Measurements from ENCODE around the gene IER5. TPM values are rescaled to one million over a fixed set of nuclear protein-coding genes. Genes with fewer than 3 reads are reported as not detected.

IER5 gene
- total and polyA plus RNA-seq, 2 of the 13 experiments (the other 11 are each of a cell fraction or from before 2014, with no cell fraction given) = 2.5 to 3.5 TPM

DNA sequence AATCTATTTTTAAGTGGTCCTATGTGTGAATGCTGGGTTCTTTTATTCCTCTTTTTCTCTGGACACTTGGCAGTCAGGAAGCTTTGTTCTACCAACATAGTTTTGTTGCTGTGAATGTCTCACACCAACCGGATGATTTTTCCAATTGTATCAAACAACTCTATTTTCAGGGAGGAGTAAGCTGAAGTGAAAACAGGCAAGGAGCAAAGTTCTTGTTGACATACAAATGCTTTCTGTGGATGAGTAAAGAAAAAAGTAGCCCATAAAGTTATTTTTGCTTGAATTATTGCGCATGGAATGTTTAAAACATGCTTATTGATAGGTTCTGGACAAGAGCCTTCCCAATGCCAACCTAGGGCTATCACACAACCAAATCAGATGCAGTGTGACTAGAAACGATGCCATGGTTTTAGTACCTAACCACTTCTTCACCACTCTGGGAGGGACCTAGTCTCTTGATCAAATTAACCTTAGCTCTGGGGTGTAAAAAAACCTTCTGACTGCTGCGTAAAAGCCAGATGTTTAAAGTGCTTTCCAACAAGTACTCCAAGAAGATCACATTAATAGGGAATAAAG lies 4.5 kb downstream of the IER5 start (continued):
- TF ChIP-seq ETV6 (CRISPR knock-in tag; conservative IDR thresholded peaks at IDR 0.05) = no peak
- no peak for TF ChIP-seq ZNF160 (CRISPR knock-in tag; IDR thresholded peaks at IDR 0.05)

DNA sequence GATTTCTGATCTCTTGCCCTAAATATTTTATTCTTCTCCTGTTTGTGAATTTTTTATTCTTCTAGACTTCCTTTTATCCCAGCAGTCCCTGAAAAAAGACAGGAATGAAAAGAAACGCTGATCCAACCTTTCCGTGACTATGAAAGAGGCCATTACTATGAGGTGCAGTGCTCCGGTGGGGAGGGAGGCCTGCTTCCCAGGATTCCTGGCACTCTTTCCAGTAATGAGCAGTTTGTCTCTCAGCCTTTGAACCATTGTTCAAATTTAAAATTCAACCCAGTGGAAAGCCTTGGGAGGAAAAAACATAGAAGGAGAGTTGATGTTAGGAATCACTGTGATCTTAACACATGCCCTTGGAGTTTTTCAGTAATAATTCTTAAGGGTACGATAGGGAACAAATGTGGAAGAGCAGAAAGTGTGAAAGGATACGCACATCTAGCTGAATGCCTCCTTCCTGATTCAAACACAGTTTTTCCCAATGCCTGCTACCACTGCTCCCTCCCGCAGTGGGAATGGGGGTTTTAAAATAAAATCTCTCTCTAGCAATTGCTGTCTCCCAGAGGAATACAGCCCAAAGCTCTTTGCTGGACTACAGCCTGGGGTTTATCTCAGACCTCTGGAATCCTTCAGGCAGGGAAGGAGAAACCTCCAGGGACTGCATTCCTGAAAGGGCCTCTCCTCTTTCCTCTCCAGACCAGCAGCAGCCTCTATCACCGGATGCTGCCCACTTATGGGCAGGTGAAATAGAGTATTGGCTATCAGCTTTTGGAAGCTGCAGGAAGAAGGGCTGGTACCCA lies 6.1 kb downstream of the IER5 start:
- H3K36me3 ChIP-seq (replicated peaks in 1 of 2; ENCODE audit: control insufficient read depth in 1 of 2, insufficient read depth in 2 of 2, low read length in 2 of 2) = no peaks in the 10 kb centered on the region

DNA sequence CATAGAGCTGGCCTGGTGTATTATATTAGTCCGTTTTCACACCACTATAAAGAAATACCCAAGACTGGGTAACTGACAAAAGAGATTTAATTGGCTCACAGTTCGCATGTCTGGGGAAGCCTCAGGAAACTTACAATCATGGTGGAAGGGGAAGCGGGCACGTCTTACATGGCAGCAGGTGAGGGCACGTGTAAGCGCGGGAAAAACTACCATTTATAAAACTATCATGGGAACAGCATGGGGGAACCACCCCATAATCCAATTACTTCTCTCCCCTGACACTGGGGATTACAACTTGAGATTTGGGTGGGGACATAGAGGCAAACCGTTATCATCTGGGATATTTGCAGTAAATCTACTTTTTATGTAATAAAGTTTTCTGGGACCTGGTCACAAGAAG lies 6.8 kb downstream of the IER5 start:
- ChIA-PET CTCF (ENCODE audit: low intra/inter-chr PET ratio, low total read pairs) (no interaction called here), POLR2A (interaction anchor here (1.4 kb wide), 1 partner anchor 9 kb away, joined by 3 read pairs; no protein-coding TSS in a partner anchor)
- FAIRE-seq = no peak
- H3K9me3 ChIP-seq (ENCODE audit: low read length) = no peaks in the 10 kb centered on the region
- H2AFZ ChIP-seq (ENCODE audit: low read length) = no peak overlapping the region
- TF ChIP-seq SALL2 (CRISPR knock-in tag; IDR thresholded peaks at IDR 0.05) (no peak), ARID2 (CRISPR knock-in tag; IDR thresholded peaks at IDR 0.05; ENCODE audit: borderline replicate concordance) (no peak), ZNF253 (CRISPR knock-in tag; IDR thresholded peaks at IDR 0.05; ENCODE audit: borderline replicate concordance) (no peak), ZNF260 (CRISPR knock-in tag; IDR thresholded peaks at IDR 0.05; ENCODE audit: borderline replicate concordance, low read depth) (no peak), ZNF703 (CRISPR knock-in tag; IDR thresholded peaks at IDR 0.05; ENCODE audit: borderline replicate concordance) (no peak), KLF13 (CRISPR knock-in tag; IDR thresholded peaks at IDR 0.05) (no peak), HNF4A (CRISPR knock-in tag; IDR thresholded peaks at IDR 0.05) (no peak), SAFB2 (CRISPR knock-in tag; IDR thresholded peaks at IDR 0.05; ENCODE audit: borderline replicate concordance, low read depth) (no peak)
- TF ChIP-seq, protein P1, sequence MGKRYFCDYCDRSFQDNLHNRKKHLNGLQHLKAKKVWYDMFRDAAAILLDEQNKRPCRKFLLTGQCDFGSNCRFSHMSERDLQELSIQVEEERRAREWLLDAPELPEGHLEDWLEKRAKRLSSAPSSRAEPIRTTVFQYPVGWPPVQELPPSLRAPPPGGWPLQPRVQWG (CRISPR knock-in tag; IDR thresholded peaks at IDR 0.05; ENCODE audit: borderline replicate concordance, low read depth) = no peak
- TF ChIP-seq, protein P2, sequence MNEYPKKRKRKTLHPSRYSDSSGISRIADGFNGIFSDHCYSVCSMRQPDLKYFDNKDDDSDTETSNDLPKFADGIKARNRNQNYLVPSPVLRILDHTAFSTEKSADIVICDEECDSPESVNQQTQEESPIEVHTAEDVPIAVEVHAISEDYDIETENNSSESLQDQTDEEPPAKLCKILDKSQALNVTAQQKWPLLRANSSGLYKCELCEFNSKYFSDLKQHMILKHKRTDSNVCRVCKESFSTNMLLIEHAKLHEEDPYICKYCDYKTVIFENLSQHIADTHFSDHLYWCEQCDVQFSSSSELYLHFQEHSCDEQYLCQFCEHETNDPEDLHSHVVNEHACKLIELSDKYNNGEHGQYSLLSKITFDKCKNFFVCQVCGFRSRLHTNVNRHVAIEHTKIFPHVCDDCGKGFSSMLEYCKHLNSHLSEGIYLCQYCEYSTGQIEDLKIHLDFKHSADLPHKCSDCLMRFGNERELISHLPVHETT (CRISPR knock-in tag; conservative IDR thresholded peaks at IDR 0.05) = no peak
- H3K27ac ChIP-seq (ENCODE audit: extremely low read length, insufficient read depth, low read length) = no peak overlapping the region
- ATAC-seq = no peak
- H3K36me3 ChIP-seq (replicated peaks in 1 of 2; ENCODE audit: control insufficient read depth in 1 of 2, insufficient read depth in 2 of 2, low read length in 2 of 2) = no peaks in the 10 kb centered on the region
- H3K27me3 ChIP-seq (ENCODE audit: control insufficient read depth in 1 of 2, insufficient read depth in 2 of 2, low read length in 2 of 2) = no peaks in the 10 kb centered on the region; a peak in 2 of 5 replicates
- WGBS (ENCODE audit: low lambda C conversion rate) = 88% methylated on average over 8 of the region's 8 CpGs
- intact Hi-C loops (cut with micrococcal nuclease; ENCODE audit: unreplicated experiment) (no loop called here), in situ Hi-C loops (cut with HindIII; ENCODE audit: extremely low pct_ligation_motif_present, low pct_unique_long_range_greater_than_20kb) (no loop called here)
- peaks cover 74% of the 10 kb centered on the region for H3K4me1 ChIP-seq (ENCODE audit: insufficient read depth, low read length)
- no peak for DNase-seq (ENCODE audit: low spot score)
- H3K79me2 ChIP-seq (ENCODE audit: insufficient read depth, low read length) = peaks cover 19% of the 10 kb centered on the region
- no peak overlapping the region for H3K4me2 ChIP-seq (ENCODE audit: low read depth, low read length)
- no peak overlapping the region for H3K4me3 ChIP-seq (replicated peaks in 1 of 3; ENCODE audit: insufficient read depth in 1 of 3, low read depth in 2 of 3, low read length in 3 of 3)
- H4K20me1 ChIP-seq (ENCODE audit: insufficient read depth, low read length) = no peaks in the 10 kb centered on the region; the same call in none of the 2 replicates
- no TSS peak for BruUV-seq (replicated peaks)
- no peak overlapping the region for H3K9ac ChIP-seq (ENCODE audit: insufficient read depth, low read depth, low read length)

More for the DNA sequence above, 6.1 kb downstream of the IER5 start:
- Histone ChIP-seq H3K27ac (ENCODE audit: extremely low read length, insufficient read depth, low read length) (no peak overlapping the region), H3K79me2 (ENCODE audit: insufficient read depth, low read length) (peaks cover 26% of the 10 kb centered on the region), H3K4me2 (ENCODE audit: low read depth, low read length) (no peak overlapping the region), H3K4me3 (replicated peaks in 1 of 3; ENCODE audit: insufficient read depth in 1 of 3, low read depth in 2 of 3, low read length in 3 of 3) (no peak overlapping the region), H4K20me1 (ENCODE audit: insufficient read depth, low read length) (peaks cover 5% of the 10 kb centered on the region), H3K9ac (ENCODE audit: insufficient read depth, low read depth, low read length) (no peak overlapping the region), H3K4me1 (ENCODE audit: insufficient read depth, low read length) (peaks cover 68% of the 10 kb centered on the region), H2AFZ (ENCODE audit: low read length) (no peak overlapping the region), H3K27me3 (ENCODE audit: control insufficient read depth in 1 of 2, insufficient read depth in 2 of 2, low read length in 2 of 2) (no peaks in the 10 kb centered on the region; a peak in 1 of 5 replicates), H3K9me3 (ENCODE audit: low read length) (no peaks in the 10 kb centered on the region)
- TF ChIP-seq HMGA1 (CRISPR knock-in tag; conservative IDR thresholded peaks at IDR 0.05) (no peak), BCL6 (CRISPR knock-in tag; IDR thresholded peaks at IDR 0.05) (peak; percentile 80)
- CTCF ChIA-PET (ENCODE audit: low intra/inter-chr PET ratio, low total read pairs) = no interaction called here
- 82% methylated on average over 6 of the region's 7 CpGs for WGBS (ENCODE audit: low lambda C conversion rate)
- intact Hi-C loops (cut with micrococcal nuclease; ENCODE audit: unreplicated experiment) = no loop called here
- DNase-seq (ENCODE audit: low spot score) = no peak
- POLR2A ChIA-PET = interaction anchor here (1.4 to 3.1 kb wide), 3 partner anchors 10 to 51 kb away, joined by 3 to 12 read pairs (median 10); no protein-coding TSS in a partner anchor
- ATAC-seq = no peak
- BruUV-seq (replicated peaks) = no TSS peak
- in situ Hi-C loops (cut with HindIII; ENCODE audit: extremely low pct_ligation_motif_present, low pct_unique_long_range_greater_than_20kb) = no loop called here
- FAIRE-seq = no peak
